Endothelial cell of umbilical vein (primary cell): ENCODE data around the gene CDH23. TPM values are rescaled to one million over a fixed set of nuclear protein-coding genes. Genes with fewer than 3 reads are reported as not detected.

Source experiments
- BruUV-seq: library from RNA; stranded (reverse); fragments of 400-500 nt; replicated peaks from 2 replicates; lab custom pipeline; 2021; lab: Mats Ljungman, UMichigan
- CTCF ChIA-PET: fragments of 300-600, 350-600 bp; sonication (Branson Sonifier 250); formaldehyde crosslinking; loops from one replicate; lab custom pipeline; 2021; ENCODE audit warnings: antibody characterized with exemption, inconsistent platforms; lab: Charles Lee
- POLR2A ChIA-PET: fragments of 300-600, 350-600 bp; sonication (Branson Sonifier 250); formaldehyde crosslinking; loops from one replicate; lab custom pipeline; 2021; ENCODE audit warnings: antibody characterized with exemption, inconsistent platforms; lab: Charles Lee
- DNase-seq: peaks from one replicate; pipeline ENCODE4 v3.0.0-alpha.2; 2011; ENCODE audit warnings: low read depth, low spot score
- FAIRE-seq: peaks from 2 replicates; lab custom pipeline; 2011; peaks lifted over from hg19 to GRCh38; lab: Jason Lieb, UNC
- H2AFZ ChIP-seq: 2 replicates; pipeline ENCODE4 v1.6.0; 2012; ENCODE audit warnings: low read depth, low read length, control low read depth, inconsistent platforms
- H3K27ac ChIP-seq: 2 replicates; pipeline ENCODE4 v1.5.1; 2011; ENCODE audit warnings: low read depth, mild to moderate bottlenecking, control low read depth, low read length, moderate library complexity; ENCODE audit not compliant: insufficient read depth
- H3K27me3 ChIP-seq, 2 experiments: 2 replicates each; pipeline versions ENCODE4 v1.6.0 to v1.6.1; 2011; ENCODE audit warnings: low read length in 2 of 2, mixed read lengths in 1 of 2; ENCODE audit not compliant: control insufficient read depth in 2 of 2, insufficient read depth in 2 of 2
- H3K36me3 ChIP-seq, 2 experiments: 2 replicates in 1 of 2; 3 replicates in 1 of 2; pipeline ENCODE4 v1.5.1; 2011; ENCODE audit warnings: low read length in 2 of 2, mild to moderate bottlenecking in 1 of 2, moderate library complexity in 1 of 2; ENCODE audit not compliant: control insufficient read depth in 2 of 2, insufficient read depth in 2 of 2; ENCODE audit errors: extremely low read depth in 1 of 2
- H3K4me1 ChIP-seq: 3 replicates; pipeline ENCODE4 v1.5.1; 2011; ENCODE audit warnings: mild to moderate bottlenecking, low read length; ENCODE audit not compliant: control insufficient read depth, insufficient read depth; ENCODE audit errors: extremely low read depth
- H3K4me2 ChIP-seq: 2 replicates; pipeline ENCODE4 v1.6.1; 2011; ENCODE audit warnings: low read length, control low read depth, mixed read lengths; ENCODE audit not compliant: insufficient read depth
- H3K4me3 ChIP-seq, 3 experiments: fragments of 200-600 bp in 1 of 3; sonication (generic), shearing (Covaris generic) in 1 of 3; replicated peaks in 1 of 3; 2 replicates each; pipeline ENCODE4 v1.5.1; 2011 to 2016; ENCODE audit warnings: control low read depth in 3 of 3, low read length in 3 of 3, mild to moderate bottlenecking in 2 of 3, inconsistent platforms in 1 of 3, low read depth in 1 of 3, moderate library complexity in 1 of 3; ENCODE audit not compliant: insufficient read depth in 1 of 3
- H3K79me2 ChIP-seq: 2 replicates; pipeline ENCODE4 v1.6.0; 2012; ENCODE audit warnings: low read length, inconsistent platforms; ENCODE audit not compliant: control insufficient read depth, insufficient read depth
- H3K9ac ChIP-seq: replicated peaks from 2 replicates; pipeline ENCODE3; 2011; ENCODE audit warnings: low read length, control low read depth; ENCODE audit not compliant: insufficient read depth; ENCODE audit errors: extremely low read depth
- H3K9me1 ChIP-seq: replicated peaks from 3 replicates; pipeline ENCODE4 v1.6.0; 2011; ENCODE audit warnings: mild to moderate bottlenecking, low read length; ENCODE audit not compliant: control insufficient read depth, insufficient read depth; ENCODE audit errors: extremely low read depth
- H3K9me3 ChIP-seq: replicated peaks from 2 replicates; pipeline ENCODE4 v1.5.1; 2012; ENCODE audit warnings: low read length, inconsistent platforms; ENCODE audit not compliant: control insufficient read depth, insufficient read depth
- H4K20me1 ChIP-seq: replicated peaks from 2 replicates; pipeline ENCODE3; 2011; ENCODE audit warnings: mild to moderate bottlenecking, low read length; ENCODE audit not compliant: control insufficient read depth, insufficient read depth; ENCODE audit errors: extremely low read depth
- EZH2 ChIP-seq: IDR thresholded peaks from 2 replicates; pipeline ENCODE4 v1.6.1; 2012; ENCODE audit warnings: borderline replicate concordance, low read depth, mild to moderate bottlenecking, moderate library complexity, low read length, inconsistent platforms; ENCODE audit not compliant: severe bottlenecking
- FOS ChIP-seq: IDR thresholded peaks from 2 replicates; pipeline ENCODE4 v1.6.1; 2011; ENCODE audit warnings: mild to moderate bottlenecking, low read length, moderate library complexity, borderline replicate concordance; ENCODE audit not compliant: insufficient read depth
- GATA2 ChIP-seq: IDR thresholded peaks from 2 replicates; pipeline ENCODE4 v1.7.0; 2011; ENCODE audit warnings: low read depth, mild to moderate bottlenecking, moderate library complexity, mixed read lengths, low read length; ENCODE audit not compliant: insufficient read length, insufficient read depth
- JUN ChIP-seq: IDR thresholded peaks from 2 replicates; pipeline ENCODE4 v1.6.1; 2011; ENCODE audit warnings: borderline replicate concordance, low read depth; ENCODE audit not compliant: insufficient read length, insufficient read depth
- MYC ChIP-seq: IDR thresholded peaks from one replicate; pipeline ENCODE4 v1.6.1; 2011; ENCODE audit warnings: mild to moderate bottlenecking, low read depth, low read length
- POLR2A ChIP-seq: IDR thresholded peaks from 2 replicates; pipeline ENCODE4 v1.6.1; 2012; ENCODE audit warnings: low read depth, mild to moderate bottlenecking, control low read depth, low read length
- POLR2AphosphoS5 ChIP-seq: IDR thresholded peaks from 2 replicates; pipeline ENCODE4 v1.6.1; 2012; ENCODE audit warnings: low read depth, mild to moderate bottlenecking, control low read depth, low read length, moderate library complexity; ENCODE audit not compliant: insufficient read depth
- dilution Hi-C: fragments of 300-500 bp; cut with MboI; formaldehyde crosslinking; loops from one replicate; pipeline ENCODE4 v1.15.0; 2019; ENCODE audit warnings: low sequenced_read_pairs; ENCODE audit not compliant: extremely low pct_ligation_motif_present
- intact Hi-C: fragments of 100-400 bp; cut with micrococcal nuclease; formaldehyde crosslinking; loops from one replicate; pipeline ENCODE4 v1.10.0; 2022
- polyA plus RNA-seq, 4 experiments: library from polyadenylated mRNA; depleted of rRNA in 3 of 4; stranded (reverse) in 3 of 4; unstranded in 1 of 4; fragments of >200 nt; gene quantifications; 2 replicates each; pipeline versions ENCODE4 v1.2.1 to v1.2.3, GENCODE V29; 2011 to 2012; ENCODE audit warnings: missing spikeins in 1 of 4
- total RNA-seq: library from RNA; stranded (reverse); gene quantifications from 2 replicates; pipeline ENCODE4 v1.2.3, GENCODE V29; 2021
- TF ChIP-seq, protein P1 (sequence below), 2 donors: IDR thresholded peaks; 1 replicate in 1 of 2; 2 replicates in 1 of 2; pipeline ENCODE4 v1.5.1; 2011; ENCODE audit warnings: low read length in 2 of 2, mild to moderate bottlenecking in 2 of 2, moderate library complexity in 2 of 2, control low read depth in 1 of 2, inconsistent platforms in 1 of 2, low read depth in 1 of 2; ENCODE audit not compliant: insufficient read depth in 1 of 2; ENCODE audit errors: extremely low read depth in 1 of 2
- TF ChIP-seq, protein P2 (sequence below): IDR thresholded peaks from 2 replicates; pipeline ENCODE4 v1.6.1; 2011; ENCODE audit not compliant: insufficient read depth, insufficient read length

Gene CDH23
- total and polyA plus RNA-seq, 2 donors (not counting 3 experiments of a cell fraction or from before 2014, with no cell fraction given), result not detected

- TF ChIP-seq MYC (no peak), POLR2A (no peak), EZH2 (no peak), GATA2 (no peak), FOS (no peak), POLR2AphosphoS5 (no peak), JUN (no peak)
- TF ChIP-seq, protein P1, sequence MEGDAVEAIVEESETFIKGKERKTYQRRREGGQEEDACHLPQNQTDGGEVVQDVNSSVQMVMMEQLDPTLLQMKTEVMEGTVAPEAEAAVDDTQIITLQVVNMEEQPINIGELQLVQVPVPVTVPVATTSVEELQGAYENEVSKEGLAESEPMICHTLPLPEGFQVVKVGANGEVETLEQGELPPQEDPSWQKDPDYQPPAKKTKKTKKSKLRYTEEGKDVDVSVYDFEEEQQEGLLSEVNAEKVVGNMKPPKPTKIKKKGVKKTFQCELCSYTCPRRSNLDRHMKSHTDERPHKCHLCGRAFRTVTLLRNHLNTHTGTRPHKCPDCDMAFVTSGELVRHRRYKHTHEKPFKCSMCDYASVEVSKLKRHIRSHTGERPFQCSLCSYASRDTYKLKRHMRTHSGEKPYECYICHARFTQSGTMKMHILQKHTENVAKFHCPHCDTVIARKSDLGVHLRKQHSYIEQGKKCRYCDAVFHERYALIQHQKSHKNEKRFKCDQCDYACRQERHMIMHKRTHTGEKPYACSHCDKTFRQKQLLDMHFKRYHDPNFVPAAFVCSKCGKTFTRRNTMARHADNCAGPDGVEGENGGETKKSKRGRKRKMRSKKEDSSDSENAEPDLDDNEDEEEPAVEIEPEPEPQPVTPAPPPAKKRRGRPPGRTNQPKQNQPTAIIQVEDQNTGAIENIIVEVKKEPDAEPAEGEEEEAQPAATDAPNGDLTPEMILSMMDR (IDR thresholded peaks at IDR 0.05; ENCODE audit: extremely low read depth in 1 of 2, insufficient read depth in 1 of 2, low read depth in 1 of 2, low read length in 2 of 2), result no peak
- TF ChIP-seq, protein P2, sequence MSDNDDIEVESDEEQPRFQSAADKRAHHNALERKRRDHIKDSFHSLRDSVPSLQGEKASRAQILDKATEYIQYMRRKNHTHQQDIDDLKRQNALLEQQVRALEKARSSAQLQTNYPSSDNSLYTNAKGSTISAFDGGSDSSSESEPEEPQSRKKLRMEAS, result no peak
- no peak overlapping the region for H3K9ac ChIP-seq
- dilution Hi-C loops (no loop called here), intact Hi-C loops (no loop called here)
- no peaks in the 10 kb centered on the region for H3K36me3 ChIP-seq
- ChIA-PET CTCF (no interaction called here), POLR2A (no interaction called here)
- H3K9me1 ChIP-seq, result no peaks in the 10 kb centered on the region
- DNase-seq, result no peak
- no peak overlapping the region for H3K4me3 ChIP-seq
- H4K20me1 ChIP-seq, result no peaks in the 10 kb centered on the region
- no peaks in the 10 kb centered on the region for H3K4me1 ChIP-seq
- H3K79me2 ChIP-seq, result no peaks in the 10 kb centered on the region
- H3K9me3 ChIP-seq, result no peaks in the 10 kb centered on the region
- no peak overlapping the region for H3K27ac ChIP-seq
- no peak overlapping the region for H3K4me2 ChIP-seq
- BruUV-seq, result no TSS peak
- H2AFZ ChIP-seq, result no peak overlapping the region
- FAIRE-seq, result no peak
- H3K27me3 ChIP-seq, result peaks cover 3 to 4% of the 10 kb centered on the region in 2 experiments
Observed at GRCh38 chr10:71482620-71483019, 85.9 kb downstream of the CDH23 start.
